IMR-90 (cell line): ENCODE measurements around the gene NR4A1. TPM values are rescaled to one million over a fixed set of nuclear protein-coding genes. Genes with fewer than 3 reads are reported as not detected.

Source experiments
- ATAC-seq: fragments of 200-7000 bp; cut with Tn5 transposase; 2 replicates; pipeline ENCODE4 v1.9.1; 2020; ENCODE audit warnings: low read depth, mild to moderate bottlenecking, moderate library complexity
- BruUV-seq: library from RNA; stranded (reverse); fragments of 400-500 nt; replicated peaks from 2 replicates; lab custom pipeline; 2021; lab: Mats Ljungman, UMichigan
- CTCF ChIA-PET: fragments of 300-600 bp; formaldehyde crosslinking; extraction: SDS; loops from one replicate; lab custom pipeline; 2021; ENCODE audit warnings: antibody characterized with exemption; lab: Yijun Ruan, JAX
- POLR2A ChIA-PET: fragments of 300-600 bp; sonication (Branson Sonifier 250); formaldehyde crosslinking; loops from one replicate; lab custom pipeline; 2022; ENCODE audit warnings: antibody characterized with exemption; ENCODE audit not compliant: unreplicated experiment; lab: Charles Lee
- DNase-seq: peaks from one replicate; pipeline ENCODE4 v3.0.0; 2013
- H2AFZ ChIP-seq: replicated peaks from 2 replicates; pipeline ENCODE3; 2013; ENCODE audit warnings: low read length, mild to moderate bottlenecking; ENCODE audit not compliant: poor library complexity
- H2AK5ac ChIP-seq: 2 replicates; pipeline ENCODE4 v1.6.1; 2013; ENCODE audit warnings: low read depth, low read length, inconsistent platforms
- H2AK9ac ChIP-seq: replicated peaks from 2 replicates; pipeline ENCODE3; 2013; ENCODE audit warnings: mild to moderate bottlenecking, low read depth, low read length, moderate library complexity; ENCODE audit not compliant: poor library complexity
- H2BK120ac ChIP-seq: 2 replicates; pipeline ENCODE4 v1.6.1; 2013; ENCODE audit warnings: low read depth, low read length, inconsistent platforms
- H2BK15ac ChIP-seq: 3 replicates; pipeline ENCODE4 v1.6.1; 2013; ENCODE audit warnings: low read depth, low read length, inconsistent platforms
- H2BK20ac ChIP-seq: 2 replicates; pipeline ENCODE4 v1.6.1; 2013; ENCODE audit warnings: low read depth, mild to moderate bottlenecking, inconsistent platforms, low read length, moderate library complexity
- H2BK5ac ChIP-seq: 2 replicates; pipeline ENCODE4 v1.6.1; 2013; ENCODE audit warnings: mild to moderate bottlenecking, low read depth, low read length, inconsistent platforms; ENCODE audit not compliant: poor library complexity, severe bottlenecking
- H3K14ac ChIP-seq: replicated peaks from 2 replicates; pipeline ENCODE4 v1.6.1; 2013; ENCODE audit warnings: low read depth, low read length, inconsistent platforms
- H3K18ac ChIP-seq: 2 replicates; pipeline ENCODE4 v1.6.1; 2013; ENCODE audit warnings: low read depth, low read length, control low read depth
- H3K23ac ChIP-seq: 2 replicates; pipeline ENCODE4 v1.6.1; 2013; ENCODE audit warnings: low read depth, low read length, inconsistent platforms
- H3K27ac ChIP-seq: 2 replicates; pipeline ENCODE4 v1.5.1; 2013; ENCODE audit warnings: mild to moderate bottlenecking, control low read depth, low read length; ENCODE audit not compliant: insufficient read depth
- H3K27me3 ChIP-seq: 2 replicates; pipeline ENCODE4 v1.6.1; 2013; ENCODE audit warnings: low read length; ENCODE audit not compliant: control insufficient read depth, insufficient read depth
- H3K36me3 ChIP-seq: 2 replicates; pipeline ENCODE4 v1.6.1; 2013; ENCODE audit warnings: low read length, mixed read lengths; ENCODE audit not compliant: control insufficient read depth, insufficient read depth
- H3K4ac ChIP-seq: 2 replicates; pipeline ENCODE4 v1.6.1; 2013; ENCODE audit warnings: low read depth, low read length, inconsistent platforms
- H3K4me1 ChIP-seq: 2 replicates; pipeline ENCODE4 v1.6.1; 2013; ENCODE audit warnings: low read length, mixed read lengths; ENCODE audit not compliant: control insufficient read depth, insufficient read depth
- H3K4me2 ChIP-seq: 2 replicates; pipeline ENCODE4 v1.6.1; 2013; ENCODE audit warnings: low read depth, mild to moderate bottlenecking, control low read depth, low read length, moderate library complexity
- H3K4me3 ChIP-seq: 2 replicates; pipeline ENCODE4 v1.5.1; 2013; ENCODE audit warnings: low read depth, mild to moderate bottlenecking, control low read depth, low read length, moderate library complexity; ENCODE audit not compliant: insufficient read depth
- H3K56ac ChIP-seq: 2 replicates; pipeline ENCODE4 v1.6.1; 2013; ENCODE audit warnings: low read length, inconsistent platforms; ENCODE audit not compliant: insufficient read depth; ENCODE audit errors: extremely low read depth
- H3K79me1 ChIP-seq, 2 experiments: 2 replicates each; pipeline ENCODE4 v1.6.1; 2013; ENCODE audit warnings: low read length in 2 of 2, inconsistent platforms in 1 of 2, low read depth in 1 of 2
- H3K9ac ChIP-seq: 2 replicates; pipeline ENCODE4 v1.6.1; 2013; ENCODE audit warnings: low read depth, low read length, control low read depth
- H3K9me1 ChIP-seq: 2 replicates; pipeline ENCODE4 v1.6.1; 2013; ENCODE audit warnings: low read length, inconsistent platforms; ENCODE audit not compliant: insufficient read depth
- H3K9me3 ChIP-seq: 2 replicates; pipeline ENCODE4 v1.6.1; 2013; ENCODE audit warnings: low read length; ENCODE audit not compliant: control insufficient read depth, insufficient read depth
- H4K20me1 ChIP-seq: 2 replicates; pipeline ENCODE4 v1.6.1; 2013; ENCODE audit warnings: low read length, inconsistent platforms; ENCODE audit not compliant: insufficient read depth
- H4K5ac ChIP-seq: 2 replicates; pipeline ENCODE4 v1.6.1; 2013; ENCODE audit warnings: mild to moderate bottlenecking, low read depth, low read length, control low read depth
- H4K8ac ChIP-seq, 2 experiments: 2 replicates each; pipeline ENCODE4 v1.6.1; 2013; ENCODE audit warnings: low read depth in 2 of 2, low read length in 2 of 2, control low read depth in 1 of 2, inconsistent platforms in 1 of 2
- H4K91ac ChIP-seq: 2 replicates; pipeline ENCODE4 v1.6.1; 2013; ENCODE audit warnings: low read depth, low read length, inconsistent platforms; ENCODE audit not compliant: insufficient read depth
- CTCF ChIP-seq: conservative IDR thresholded peaks from 2 replicates; pipeline ENCODE4 v1.5.1; 2012; ENCODE audit warnings: mild to moderate bottlenecking, low read depth, low read length, improper control_type of control experiment
- ELK1 ChIP-seq: fragments of 150-350 bp; IDR thresholded peaks from 2 replicates; pipeline ENCODE4 v1.6.1; 2016; ENCODE audit warnings: low read depth, mild to moderate bottlenecking, low read length, moderate library complexity, borderline replicate concordance
- FOS ChIP-seq: fragments of 150-350 bp; IDR thresholded peaks from 2 replicates; pipeline ENCODE4 v1.6.1; 2016; ENCODE audit warnings: low read depth, low read length
- MAFK ChIP-seq: IDR thresholded peaks from 2 replicates; pipeline ENCODE4 v1.6.1; 2012; ENCODE audit warnings: low read depth, low read length, improper control_type of control experiment
- MAZ ChIP-seq: IDR thresholded peaks from 2 replicates; pipeline ENCODE4 v1.6.1; 2012; ENCODE audit warnings: low read depth, mild to moderate bottlenecking, low read length, improper control_type of control experiment, moderate library complexity, borderline replicate concordance
- MXI1 ChIP-seq: IDR thresholded peaks from 2 replicates; pipeline ENCODE4 v1.6.1; 2012; ENCODE audit warnings: low read depth, mild to moderate bottlenecking, low read length, moderate library complexity, borderline replicate concordance
- POLR2A ChIP-seq: IDR thresholded peaks from 2 replicates; pipeline ENCODE4 v1.6.1; 2012; ENCODE audit warnings: mild to moderate bottlenecking, low read depth, low read length
- SMC3 ChIP-seq: fragments of 150-350 bp; IDR thresholded peaks from 2 replicates; pipeline ENCODE4 v1.6.1; 2016; ENCODE audit warnings: low read depth, mild to moderate bottlenecking, antibody characterized with exemption, low read length, moderate library complexity
- WGBS, 2 experiments: methylation state at CpG; one replicate each; pipeline versions ENCODE4 v1.1.5 to v1.1.7; 2013; ENCODE audit warnings: missing lambda C conversion rate in 2 of 2; ENCODE audit not compliant: insufficient read length in 1 of 2; ENCODE audit errors: extremely low coverage in 2 of 2; 5-methylcytosine and 5-hydroxymethylcytosine counted together
- dilution Hi-C: fragments of 300-500 bp; cut with HindIII; formaldehyde crosslinking; loops from one replicate; pipeline ENCODE4 v1.14.3; 2018; ENCODE audit warnings: low sequenced_read_pairs; ENCODE audit not compliant: unreplicated experiment
- in situ Hi-C: fragments of 300-500 bp; cut with MboI; formaldehyde crosslinking; loops from 3 replicates; pipeline ENCODE4 v1.14.3; 2019; ENCODE audit warnings: low sequenced_read_pairs, inconsistent platforms, mixed read lengths
- intact Hi-C: fragments of 100-400 bp; cut with micrococcal nuclease; formaldehyde crosslinking; loops from 2 replicates; pipeline ENCODE4 v1.10.0; 2022
- polyA plus RNA-seq, 3 experiments: library from polyadenylated mRNA; depleted of rRNA; stranded (reverse); fragments of >200 nt; gene quantifications; 2 replicates each; pipeline ENCODE4 v1.2.3, GENCODE V29; 2012; ENCODE audit warnings: low replicate concordance in 1 of 3
- total RNA-seq: library from RNA; depleted of rRNA; stranded (reverse); fragments of >200 nt; gene quantifications from 2 replicates; pipeline ENCODE4 v1.2.3, GENCODE V29; 2012
- TF ChIP-seq, protein P1 (sequence below): fragments of 150-350 bp; IDR thresholded peaks from 2 replicates; pipeline ENCODE4 v1.6.1; 2017; ENCODE audit warnings: mild to moderate bottlenecking, antibody characterized with exemption, low read length, low read depth

The NR4A1 gene
- total and polyA plus RNA-seq, 2 of the 4 experiments (the other 2 are of a cell fraction) = 6.6 to 34.1 TPM

DNA sequence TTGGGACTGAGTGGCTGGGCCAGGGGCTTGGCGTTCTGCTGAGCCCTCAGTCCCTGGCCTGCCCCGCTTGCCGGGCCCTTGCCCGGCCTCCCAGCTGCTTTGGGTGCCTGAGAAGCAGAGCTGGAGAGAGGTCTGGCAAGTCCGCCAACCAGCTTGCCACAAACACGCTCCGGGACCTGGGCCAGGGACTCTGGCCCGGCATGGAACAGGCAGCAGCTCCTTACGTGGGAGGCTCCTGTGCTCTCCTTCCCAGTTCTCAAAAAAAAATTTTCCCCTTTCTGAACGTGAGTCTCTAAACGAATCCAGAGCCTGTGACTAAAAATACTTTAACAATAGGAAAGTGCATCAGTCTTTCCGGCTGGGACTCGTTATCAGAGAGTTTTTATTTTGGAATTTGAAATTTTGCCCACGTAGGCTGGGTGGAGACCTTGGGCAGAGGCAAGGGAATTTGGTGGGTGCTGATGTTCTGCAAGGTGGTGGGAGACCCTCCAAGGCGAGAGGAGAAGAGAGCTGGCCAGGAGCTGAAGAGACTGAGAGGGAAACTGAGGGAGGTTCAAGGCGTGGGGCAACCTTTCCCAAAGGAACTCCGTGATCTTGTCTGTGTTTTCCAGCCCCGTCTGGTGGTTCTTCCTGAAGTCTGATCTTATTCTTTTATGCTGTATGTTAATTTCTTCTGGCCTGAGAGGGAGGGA is 6.8 kb upstream of the NR4A1 start:
- Histone ChIP-seq H3K4me2 (no peak overlapping the region), H3K4me1 (no peaks in the 10 kb centered on the region), H3K9me3 (no peaks in the 10 kb centered on the region), H2BK5ac (no peak overlapping the region), H4K8ac (no peak overlapping the region), H3K27me3 (no peaks in the 10 kb centered on the region), H4K5ac (no peak overlapping the region), H2BK20ac (no peak overlapping the region), H3K18ac (no peak overlapping the region), H4K20me1 (peaks cover 25% of the 10 kb centered on the region), H4K91ac (no peak overlapping the region), H3K79me1 (peaks cover 7 to 76% of the 10 kb centered on the region in 2 experiments; a peak in 3 of 4 replicates), H3K23ac (no peak overlapping the region), H2AFZ (no peak overlapping the region), H3K56ac (no peak overlapping the region), H3K9me1 (peaks cover 22% of the 10 kb centered on the region), H3K4me3 (no peak overlapping the region), H3K9ac (no peak overlapping the region), H3K27ac (no peak overlapping the region), H3K14ac (no peak overlapping the region), H2AK9ac (no peak overlapping the region), H2AK5ac (no peak overlapping the region), H2BK15ac (no peak overlapping the region), H3K4ac (no peak overlapping the region), H2BK120ac (no peak overlapping the region), H3K36me3 (peaks cover 3% of the 10 kb centered on the region; the same call in 1 of the 2 replicates)
- ATAC-seq (no peak), DNase-seq (no peak)
- BruUV-seq = no TSS peak
- in situ Hi-C loops = no loop called here
- CTCF ChIA-PET = no interaction called here
- POLR2A ChIA-PET = no interaction called here
- intact Hi-C loops = no loop called here
- WGBS, 2 experiments = 83% methylated on average over 7 of the region's 18 CpGs; no CpG with 5 or more reads in 1 of the 2 experiments
- TF ChIP-seq FOS (no peak), MAFK (no peak), CTCF (no peak), MAZ (no peak), ELK1 (no peak), MXI1 (no peak), SMC3 (no peak), POLR2A (no peak)
- TF ChIP-seq, protein P1, sequence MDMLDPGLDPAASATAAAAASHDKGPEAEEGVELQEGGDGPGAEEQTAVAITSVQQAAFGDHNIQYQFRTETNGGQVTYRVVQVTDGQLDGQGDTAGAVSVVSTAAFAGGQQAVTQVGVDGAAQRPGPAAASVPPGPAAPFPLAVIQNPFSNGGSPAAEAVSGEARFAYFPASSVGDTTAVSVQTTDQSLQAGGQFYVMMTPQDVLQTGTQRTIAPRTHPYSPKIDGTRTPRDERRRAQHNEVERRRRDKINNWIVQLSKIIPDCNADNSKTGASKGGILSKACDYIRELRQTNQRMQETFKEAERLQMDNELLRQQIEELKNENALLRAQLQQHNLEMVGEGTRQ = no peak
- dilution Hi-C loops = no loop called here
